ENCODE measurements around the gene CATSPERZ. TPM values are rescaled to one million over a fixed set of nuclear protein-coding genes. Genes with fewer than 3 reads are reported as not detected.

CATSPERZ gene
- total and polyA plus RNA-seq, 2 experiments from 2014 or later = not detected

GRCh38 chr11:64269540-64270220, 30.5 kb upstream of the CATSPERZ start:
- peaks cover 23% of the 10 kb centered on the region for H3K4me1 ChIP-seq (ENCODE audit: insufficient read depth)
- peak overlapping the region; percentile 87 for H3K4me3 ChIP-seq
- WGBS, 2 experiments (ENCODE audit: low coverage in 1 of 2, low lambda C conversion rate in 2 of 2, missing lambda C conversion rate in 2 of 2) = 1% methylated on average over 48 to 58 of the region's 58 CpGs
- DNase-seq = peak; percentile 100
- H3K27me3 ChIP-seq (replicated peaks; ENCODE audit: insufficient read depth) = no peaks in the 10 kb centered on the region
- H3F3A ChIP-seq (ENCODE audit: insufficient read depth) = peaks cover 23% of the 10 kb centered on the region
- H3K36me3 ChIP-seq (ENCODE audit: low read depth) = no peaks in the 10 kb centered on the region
- TF ChIP-seq EZH2 (IDR thresholded peaks at IDR 0.05; ENCODE audit: insufficient read depth, poor library complexity, severe bottlenecking) (no peak), EZH2phosphoT487 (IDR thresholded peaks at IDR 0.05; ENCODE audit: insufficient read depth, low read depth) (no peak)
- H3K4me2 ChIP-seq (ENCODE audit: unreplicated experiment) = peak overlapping the region; percentile 83
- H3K9ac ChIP-seq = peak overlapping the region; percentile 84
- H2AFZ ChIP-seq = peak overlapping the region; percentile 62
- H3K9me2 ChIP-seq (ENCODE audit: insufficient read depth) = no peaks in the 10 kb centered on the region
- in situ Hi-C loops (cut with MboI) = no loop called here
- peak overlapping the region; percentile 83 for H3K27ac ChIP-seq
- H3K79me2 ChIP-seq (ENCODE audit: insufficient read depth) = peaks cover 30% of the 10 kb centered on the region
- H3K9me3 ChIP-seq (ENCODE audit: low read depth) = no peaks in the 10 kb centered on the region
- H4K20me1 ChIP-seq (ENCODE audit: insufficient read depth) = no peaks in the 10 kb centered on the region

GRCh38 chr11:64275031-64275800, 24.9 kb upstream of the CATSPERZ start:
- H4K20me1 ChIP-seq (ENCODE audit: insufficient read depth) = no peaks in the 10 kb centered on the region
- H3F3A ChIP-seq (ENCODE audit: insufficient read depth) = peaks cover 41% of the 10 kb centered on the region
- no peaks in the 10 kb centered on the region for H3K27me3 ChIP-seq (replicated peaks; ENCODE audit: insufficient read depth)
- no peak overlapping the region for H3K9ac ChIP-seq
- 0 out of 2 replicates have a peak, but pooled peaks cover 4% of the 10 kb centered on the region for H3K36me3 ChIP-seq (ENCODE audit: low read depth)
- peaks cover 21% of the 10 kb centered on the region for H3K4me1 ChIP-seq (ENCODE audit: insufficient read depth)
- H2AFZ ChIP-seq = no peak overlapping the region
- in situ Hi-C loops (cut with MboI) = no loop called here
- H3K79me2 ChIP-seq (ENCODE audit: insufficient read depth) = peaks cover 34% of the 10 kb centered on the region
- TF ChIP-seq EZH2 (IDR thresholded peaks at IDR 0.05; ENCODE audit: insufficient read depth, poor library complexity, severe bottlenecking) (no peak), EZH2phosphoT487 (IDR thresholded peaks at IDR 0.05; ENCODE audit: insufficient read depth, low read depth) (no peak)
- no peak overlapping the region for H3K4me2 ChIP-seq (ENCODE audit: unreplicated experiment)
- H3K9me3 ChIP-seq (ENCODE audit: low read depth) = no peaks in the 10 kb centered on the region
- H3K4me3 ChIP-seq = no peak overlapping the region
- 92% methylated on average over 13 to 15 of the region's 15 CpGs for WGBS, 2 experiments (ENCODE audit: low coverage in 1 of 2, low lambda C conversion rate in 2 of 2, missing lambda C conversion rate in 2 of 2)
- DNase-seq = no peak
- no peak overlapping the region for H3K27ac ChIP-seq
- H3K9me2 ChIP-seq (ENCODE audit: insufficient read depth) = no peaks in the 10 kb centered on the region

- no peak for DNase-seq
- Histone ChIP-seq H3K27me3 (replicated peaks; ENCODE audit: insufficient read depth) (no peaks in the 10 kb centered on the region), H3K4me3 (no peak overlapping the region), H3K36me3 (ENCODE audit: low read depth) (0 out of 2 replicates have a peak, but pooled peaks cover 4% of the 10 kb centered on the region), H3K27ac (peak overlapping the region; percentile 34; the same call in 1 of the 2 replicates), H4K20me1 (ENCODE audit: insufficient read depth) (no peaks in the 10 kb centered on the region), H3K4me1 (ENCODE audit: insufficient read depth) (peaks cover 21% of the 10 kb centered on the region), H3K79me2 (ENCODE audit: insufficient read depth) (peaks cover 34% of the 10 kb centered on the region), H3K4me2 (ENCODE audit: unreplicated experiment) (no peak overlapping the region), H3K9me2 (ENCODE audit: insufficient read depth) (no peaks in the 10 kb centered on the region), H3K9ac (no peak overlapping the region), H3F3A (ENCODE audit: insufficient read depth) (peaks cover 36% of the 10 kb centered on the region), H2AFZ (no peak overlapping the region), H3K9me3 (ENCODE audit: low read depth) (no peaks in the 10 kb centered on the region)
- no peak for TF ChIP-seq EZH2phosphoT487 (IDR thresholded peaks at IDR 0.05; ENCODE audit: insufficient read depth, low read depth)
- TF ChIP-seq EZH2 (IDR thresholded peaks at IDR 0.05; ENCODE audit: insufficient read depth, poor library complexity, severe bottlenecking) = no peak
- in situ Hi-C loops (cut with MboI) = no loop called here
- 82 to 83% methylated on average over 2 of the region's 2 CpGs for WGBS, 2 experiments (ENCODE audit: low coverage in 1 of 2, low lambda C conversion rate in 2 of 2, missing lambda C conversion rate in 2 of 2)
These were observed 24.3 kb upstream of the CATSPERZ start for GRCh38 chr11:64275841-64276240.

GRCh38 chr11:64276653-64277431, 23.3 kb upstream of the CATSPERZ start:
- TF ChIP-seq EZH2phosphoT487 (IDR thresholded peaks at IDR 0.05; ENCODE audit: insufficient read depth, low read depth) = no peak
- TF ChIP-seq EZH2 (IDR thresholded peaks at IDR 0.05; ENCODE audit: insufficient read depth, poor library complexity, severe bottlenecking) = no peak
- DNase-seq = peak; percentile 92
- H3K27ac ChIP-seq = peak overlapping the region; percentile 84
- no peaks in the 10 kb centered on the region for H3K9me2 ChIP-seq (ENCODE audit: insufficient read depth)
- 18 to 23% methylated on average over 17 of the region's 17 CpGs for WGBS, 2 experiments (ENCODE audit: low coverage in 1 of 2, low lambda C conversion rate in 2 of 2, missing lambda C conversion rate in 2 of 2)
- H3K4me2 ChIP-seq (ENCODE audit: unreplicated experiment) = peak overlapping the region; percentile 58
- peak overlapping the region; percentile 52 for H3K9ac ChIP-seq
- peaks cover 19% of the 10 kb centered on the region for H3K4me1 ChIP-seq (ENCODE audit: insufficient read depth)
- no peaks in the 10 kb centered on the region for H3K9me3 ChIP-seq (ENCODE audit: low read depth)
- 0 out of 2 replicates have a peak, but pooled peaks cover 4% of the 10 kb centered on the region for H3K36me3 ChIP-seq (ENCODE audit: low read depth)
- H3K27me3 ChIP-seq (replicated peaks; ENCODE audit: insufficient read depth) = no peaks in the 10 kb centered on the region
- in situ Hi-C loops (cut with MboI) = no loop called here
- H4K20me1 ChIP-seq (ENCODE audit: insufficient read depth) = no peaks in the 10 kb centered on the region
- peak overlapping the region; percentile 68 for H2AFZ ChIP-seq
- peaks cover 32% of the 10 kb centered on the region for H3F3A ChIP-seq (ENCODE audit: insufficient read depth)
- peaks cover 37% of the 10 kb centered on the region for H3K79me2 ChIP-seq (ENCODE audit: insufficient read depth)
- peak overlapping the region; percentile 15; the same call in 1 of the 2 replicates for H3K4me3 ChIP-seq
